ENCODE measurements around the gene WDR13. TPM values are rescaled to one million over a fixed set of nuclear protein-coding genes. Genes with fewer than 3 reads are reported as not detected.

The WDR13 gene
- total and polyA plus RNA-seq, 2 experiments from 2014 or later, result 117 to 167 TPM

Small RNAs within 50 kb of the gene (small RNA-seq; reads per million reads assigned to genes)
- gene MRPL32P1, result not detected

Other genes with a start within 250 kb of the WDR13 start
- not detected in 2 replicates for gene SSX3, start 240.8 kb upstream of the WDR13 start, total RNA-seq
- not detected in 2 replicates for gene SSX3, start 240.8 kb upstream of the WDR13 start, polyA plus RNA-seq
- gene SSX4, start 214.0 kb upstream of the WDR13 start, total RNA-seq, result not detected in 2 replicates
- gene SSX4, start 214.0 kb upstream of the WDR13 start, polyA plus RNA-seq, result not detected in 2 replicates
- gene SSX4B, start 185.5 kb upstream of the WDR13 start, total RNA-seq, result not detected in 2 replicates
- gene SSX4B, start 185.5 kb upstream of the WDR13 start, polyA plus RNA-seq, result not detected in 2 replicates
- gene SLC38A5, start 127.2 kb upstream of the WDR13 start, total RNA-seq, result 17.8 and 24.0 TPM in 2 replicates
- gene SLC38A5, start 127.2 kb upstream of the WDR13 start, polyA plus RNA-seq, result 14.5 and 23.4 TPM in 2 replicates
- gene FTSJ1, start 121.3 kb upstream of the WDR13 start, total RNA-seq, result 43.8 and 49.5 TPM in 2 replicates
- gene FTSJ1, start 121.3 kb upstream of the WDR13 start, polyA plus RNA-seq, result 38.4 and 41.9 TPM in 2 replicates
- 3.8 and 12.8 TPM in 2 replicates for gene PORCN, start 88.5 kb upstream of the WDR13 start, total RNA-seq
- gene PORCN, start 88.5 kb upstream of the WDR13 start, polyA plus RNA-seq, result 7.6 and 7.9 TPM in 2 replicates
- gene EBP, start 75.7 kb upstream of the WDR13 start, total RNA-seq, result 225 and 235 TPM in 2 replicates
- 286 and 390 TPM in 2 replicates for gene EBP, start 75.7 kb upstream of the WDR13 start, polyA plus RNA-seq
- 3.0 and 4.5 TPM in 2 replicates for gene TBC1D25, start 57.8 kb upstream of the WDR13 start, total RNA-seq
- gene TBC1D25, start 57.8 kb upstream of the WDR13 start, polyA plus RNA-seq, result 11.0 and 11.2 TPM in 2 replicates
- 98.6 and 135 TPM in 2 replicates for gene RBM3, start 23.0 kb upstream of the WDR13 start, total RNA-seq
- 64.8 and 102 TPM in 2 replicates for gene RBM3, start 23.0 kb upstream of the WDR13 start, polyA plus RNA-seq
- 0.32 TPM in 1 of 2 replicates, not detected in the other for gene WAS, start 86.3 kb downstream of the WDR13 start, total RNA-seq
- gene WAS, start 86.3 kb downstream of the WDR13 start, polyA plus RNA-seq, result 0.73 and 2.4 TPM in 2 replicates
- 2.9 and 3.1 TPM in 2 replicates for gene SUV39H1, start 99.2 kb downstream of the WDR13 start, total RNA-seq
- 5.3 and 9.1 TPM in 2 replicates for gene SUV39H1, start 99.2 kb downstream of the WDR13 start, polyA plus RNA-seq
- gene GLOD5, start 164.3 kb downstream of the WDR13 start, total RNA-seq, result 2.4 TPM in 1 of 2 replicates, not detected in the other
- not detected in 2 replicates for gene GLOD5, start 164.3 kb downstream of the WDR13 start, polyA plus RNA-seq
- not detected in 2 replicates for gene GATA1, start 189.1 kb downstream of the WDR13 start, total RNA-seq
- 0.13 TPM in 1 of 2 replicates, not detected in the other for gene GATA1, start 189.1 kb downstream of the WDR13 start, polyA plus RNA-seq
- gene HDAC6, start 204.6 kb downstream of the WDR13 start, total RNA-seq, result 66.5 and 68.9 TPM in 2 replicates
- 96.3 and 115 TPM in 2 replicates for gene HDAC6, start 204.6 kb downstream of the WDR13 start, polyA plus RNA-seq
- gene ERAS, start 229.0 kb downstream of the WDR13 start, total RNA-seq, result 0.47 TPM in 1 of 2 replicates, not detected in the other
- gene ERAS, start 229.0 kb downstream of the WDR13 start, polyA plus RNA-seq, result 0.65 TPM in 1 of 2 replicates, not detected in the other
- 39.0 and 45.8 TPM in 2 replicates for gene PCSK1N, start 238.1 kb downstream of the WDR13 start, total RNA-seq
- gene PCSK1N, start 238.1 kb downstream of the WDR13 start, polyA plus RNA-seq, result 97.0 and 97.7 TPM in 2 replicates